NCI-H2227 treated with DMSO at 0.1 percent for 48 hours (cell line): Measurements from ENCODE around the gene IFNL4.
A peak's percentile ranks its signal among the peaks of the same experiment; 100 is the strongest.
"Not testable (repeated sequence)": the region's sequence is repeated elsewhere in the genome, so short reads cannot be mapped to it uniquely, and the experiment has no call there.

ENCODE experiments used
- DNase-seq: peaks from one replicate; lab custom pipeline; 2025; lab: John Stamatoyannopoulos, UW

IFNL4 gene

DNA sequence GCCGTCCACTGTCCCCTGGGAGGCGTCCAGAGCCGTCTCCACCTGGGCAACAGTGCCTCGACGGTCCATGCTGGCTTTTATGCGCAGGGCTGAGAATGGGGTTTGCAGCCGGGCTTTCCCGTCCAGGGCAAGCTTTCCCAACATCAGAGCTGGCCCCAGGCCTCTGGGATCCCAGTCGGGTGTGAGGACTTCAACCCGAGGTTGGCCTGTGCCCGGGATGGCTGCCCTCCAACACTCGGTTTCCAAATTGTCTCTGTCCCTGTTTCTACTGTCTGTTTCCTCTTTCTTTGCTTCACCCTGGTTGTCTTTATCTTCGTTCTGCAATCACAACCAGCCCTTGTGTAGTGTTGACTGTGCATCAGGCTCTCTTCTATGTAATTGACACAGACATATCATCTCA is at the start of gene IFNL4:
Gene IFNL4, minus strand, starts transcription at position 51 of the 400 bp plus-strand sequence.
- DNase-seq, result no peak

- DNase-seq, result no peak
Measured at GRCh38 chr19:39297931-39298634, 49.4 kb upstream of the IFNL4 start.

DNA sequence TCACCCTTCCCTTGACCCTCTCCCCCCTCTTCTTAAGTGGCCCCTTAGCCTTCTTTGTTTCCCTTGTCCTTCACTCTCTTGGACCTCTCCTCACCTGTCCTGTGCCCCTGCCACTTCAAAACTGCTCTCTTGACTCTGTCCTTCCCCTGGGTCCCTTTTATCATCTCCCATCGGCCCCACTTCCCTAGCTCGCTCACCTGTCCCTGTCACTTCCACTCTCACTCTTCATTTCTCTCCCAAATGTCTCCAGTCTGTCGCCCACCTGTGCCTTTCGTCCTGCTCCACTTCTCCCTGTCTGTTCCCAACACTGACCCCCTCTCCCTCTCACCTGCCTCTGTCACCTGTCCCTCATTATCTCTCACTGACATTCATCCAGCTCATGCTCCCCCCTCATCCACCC is 48.2 kb upstream of the IFNL4 start:
- DNase-seq, result no peak

GRCh38 chr19:39296055-39296645 is 47.5 kb upstream of the IFNL4 start, which contains the start of gene IFNL1:
TSS of gene IFNL1 (plus strand) at chr19:39296407. CDS start at chr19:39296422, 15 bp downstream.
- no peak for DNase-seq

GRCh38 chr19:39293394-39293793 is 44.7 kb upstream of the IFNL4 start:
- DNase-seq, result no peak

DNA sequence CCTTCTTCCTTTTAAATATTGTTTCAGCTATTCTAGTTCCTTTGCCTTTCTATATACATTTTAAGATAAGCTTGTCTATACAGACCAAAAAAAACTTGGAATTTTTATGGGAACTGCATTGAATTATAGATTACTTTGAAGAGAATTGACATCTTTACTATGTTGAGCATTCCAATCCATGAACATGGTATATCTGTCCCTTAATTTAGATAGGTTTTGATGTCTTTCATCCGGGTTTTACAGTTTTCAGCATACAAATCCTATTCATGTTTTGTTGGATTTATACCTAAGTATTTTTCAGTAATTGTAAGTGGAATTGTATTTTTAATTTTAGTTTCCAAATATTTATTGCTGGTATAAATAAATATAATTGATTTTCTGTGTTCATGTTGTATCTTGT is 35.4 kb upstream of the IFNL4 start:
- DNase-seq, result no peak

DNA sequence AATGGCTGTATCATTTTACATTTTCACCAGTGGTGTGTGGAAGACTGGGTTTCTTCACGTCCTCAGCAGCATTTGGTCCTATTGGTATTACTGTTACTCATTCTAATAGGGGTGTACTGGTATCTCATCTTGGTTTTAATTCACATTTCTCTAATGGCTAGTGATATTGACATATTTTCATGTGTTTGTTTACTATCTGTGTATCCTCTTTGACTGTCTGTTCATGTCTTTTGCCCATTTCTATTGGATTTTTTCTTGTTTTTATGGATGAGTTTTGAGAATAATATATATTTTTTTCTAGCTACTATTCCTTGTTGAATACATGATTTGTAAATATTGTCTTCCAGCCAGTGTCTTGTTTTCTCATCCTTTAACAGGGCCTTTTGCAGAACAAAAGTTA is 33.4 kb upstream of the IFNL4 start:
- DNase-seq, result no peak

GRCh38 chr19:39277598-39277997 is 28.9 kb upstream of the IFNL4 start:
- DNase-seq, result no peak

- DNase-seq, result no peak
Measured at GRCh38 chr19:39276740-39277139, 28.1 kb upstream of the IFNL4 start.

DNA sequence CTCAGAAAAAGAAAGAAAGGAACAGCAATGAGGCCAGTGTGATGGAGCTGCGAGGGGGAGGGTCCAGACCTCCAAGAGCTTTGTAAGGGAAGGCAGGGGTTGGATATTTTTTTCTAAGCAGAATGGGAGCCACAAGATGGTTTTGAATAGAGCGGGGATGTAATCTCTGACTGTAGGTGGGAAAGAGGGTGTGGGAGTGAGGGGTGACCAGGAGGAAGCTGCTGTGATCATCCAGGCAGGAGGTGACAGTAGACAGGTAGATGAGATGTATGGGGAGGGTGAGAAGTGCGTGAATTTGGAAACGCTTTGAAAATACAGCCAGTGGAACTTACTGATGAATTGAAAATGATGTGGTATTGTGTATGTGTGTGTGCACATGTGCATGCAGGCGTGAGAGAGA is 26.9 kb upstream of the IFNL4 start:
- DNase-seq, result no peak

GRCh38 chr19:39273859-39274258 is 25.2 kb upstream of the IFNL4 start:
- DNase-seq, result not testable (repeated sequence)

DNA sequence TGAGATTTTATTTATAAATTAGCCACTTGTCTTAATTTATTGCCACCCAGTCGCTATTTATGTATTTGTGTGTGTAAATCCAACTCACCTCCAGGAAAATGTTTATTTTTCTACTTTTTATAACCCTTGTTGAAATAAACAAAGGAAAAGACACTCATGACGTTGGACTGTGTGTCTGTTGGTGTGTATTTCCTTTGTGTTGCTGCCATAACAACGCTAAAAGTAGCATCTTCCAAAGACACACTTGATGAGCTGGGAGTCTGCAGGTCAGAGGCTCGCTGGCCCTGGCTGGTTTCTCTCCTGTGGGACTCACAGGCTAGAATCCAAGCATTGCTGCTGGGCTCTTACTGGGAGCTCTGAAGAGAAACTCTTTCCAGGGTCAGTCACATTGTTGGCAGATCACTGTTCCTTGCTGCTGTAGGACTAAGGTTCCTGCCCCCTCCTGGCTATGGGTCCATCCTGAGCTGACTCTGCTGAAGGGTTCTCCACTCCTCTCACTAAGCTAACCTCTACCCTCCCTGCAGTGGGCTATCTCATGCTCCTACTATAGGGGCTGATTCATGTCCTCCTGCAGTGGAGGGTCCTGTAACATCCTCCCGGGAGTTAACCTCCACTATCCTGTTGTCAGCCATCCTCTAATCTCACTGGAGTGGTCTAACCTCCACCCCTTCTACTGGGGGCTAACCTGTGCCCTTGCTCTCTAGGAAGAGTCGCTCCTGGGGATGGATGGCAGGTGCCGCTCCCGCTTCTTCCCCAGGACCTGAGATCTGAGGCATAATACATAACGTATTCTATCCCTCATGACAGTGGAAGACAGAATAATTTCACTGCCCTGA is 21.6 kb upstream of the IFNL4 start:
- DNase-seq, result peak; percentile 62

DNA sequence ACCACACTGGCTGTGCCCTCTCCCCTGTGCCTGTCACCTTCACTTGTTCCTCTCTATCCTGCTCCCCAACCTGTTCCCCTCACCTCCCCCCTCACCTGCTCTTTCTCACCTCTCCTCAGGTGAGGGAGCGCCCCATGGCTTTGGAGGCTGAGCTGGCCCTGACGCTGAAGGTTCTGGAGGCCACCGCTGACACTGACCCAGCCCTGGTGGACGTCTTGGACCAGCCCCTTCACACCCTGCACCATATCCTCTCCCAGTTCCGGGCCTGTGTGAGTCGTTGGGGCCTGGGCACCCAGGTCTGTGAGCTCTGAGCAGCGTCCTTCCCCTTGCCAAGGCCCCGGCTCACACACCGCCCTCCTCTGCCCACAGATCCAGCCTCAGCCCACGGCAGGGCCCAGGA is 20.7 kb upstream of the IFNL4 start:
- DNase-seq, result not testable (repeated sequence)

DNA sequence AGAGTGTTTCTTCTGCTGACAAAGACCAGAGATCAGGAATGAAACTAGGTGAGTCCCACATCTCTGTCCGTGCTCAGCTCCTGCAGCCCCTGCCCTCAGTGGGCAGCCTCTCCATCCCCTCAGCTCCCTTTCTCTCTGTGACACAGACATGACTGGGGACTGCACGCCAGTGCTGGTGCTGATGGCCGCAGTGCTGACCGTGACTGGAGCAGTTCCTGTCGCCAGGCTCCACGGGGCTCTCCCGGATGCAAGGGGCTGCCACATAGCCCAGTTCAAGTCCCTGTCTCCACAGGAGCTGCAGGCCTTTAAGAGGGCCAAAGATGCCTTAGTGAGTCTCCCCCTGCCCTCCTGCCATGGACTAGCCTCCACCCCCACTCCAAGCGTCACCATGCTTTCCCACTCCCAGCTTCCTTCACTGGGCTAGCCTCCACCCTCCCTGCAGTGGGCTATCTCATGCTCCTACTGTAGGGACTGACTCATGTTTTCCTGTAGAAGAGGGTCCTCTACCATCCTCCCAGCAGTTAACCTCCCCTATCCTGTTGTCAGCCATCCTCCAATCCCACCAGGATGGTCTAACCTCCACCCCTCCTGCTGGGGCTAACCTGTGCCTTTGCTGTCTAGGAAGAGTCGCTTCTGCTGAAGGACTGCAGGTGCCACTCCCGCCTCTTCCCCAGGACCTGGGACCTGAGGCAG is 20.0 kb upstream of the IFNL4 start:
- DNase-seq, result not testable (repeated sequence)

DNA sequence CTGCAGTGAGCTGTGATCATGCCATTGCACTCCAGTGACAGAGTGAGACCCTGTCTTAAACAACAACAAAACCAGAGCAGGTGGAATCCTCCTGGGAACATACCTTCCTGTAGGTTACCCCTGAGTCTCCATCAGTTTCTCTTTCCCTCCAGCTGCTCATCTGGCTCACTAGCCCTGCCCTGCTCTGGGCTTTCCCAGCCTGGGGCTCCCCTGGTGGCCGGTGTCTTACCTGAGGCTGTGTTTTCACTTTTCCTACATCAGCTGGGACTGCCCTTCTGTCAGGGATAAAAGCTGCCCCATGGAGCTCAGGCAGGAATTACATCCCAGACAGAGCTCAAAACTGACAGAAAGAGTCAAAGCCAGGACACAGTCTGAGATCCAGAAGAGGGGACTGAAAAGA is 19.4 kb upstream of the IFNL4 start, which contains the start of gene IFNL2:
Gene IFNL2, plus strand, starts transcription at position 312 of the 400 bp plus-strand sequence. CDS start 173 bp downstream, outside the sequence.
- DNase-seq, result not testable (repeated sequence)

GRCh38 chr19:39265321-39265916 is 16.8 kb upstream of the IFNL4 start:
- DNase-seq, result no peak

DNA sequence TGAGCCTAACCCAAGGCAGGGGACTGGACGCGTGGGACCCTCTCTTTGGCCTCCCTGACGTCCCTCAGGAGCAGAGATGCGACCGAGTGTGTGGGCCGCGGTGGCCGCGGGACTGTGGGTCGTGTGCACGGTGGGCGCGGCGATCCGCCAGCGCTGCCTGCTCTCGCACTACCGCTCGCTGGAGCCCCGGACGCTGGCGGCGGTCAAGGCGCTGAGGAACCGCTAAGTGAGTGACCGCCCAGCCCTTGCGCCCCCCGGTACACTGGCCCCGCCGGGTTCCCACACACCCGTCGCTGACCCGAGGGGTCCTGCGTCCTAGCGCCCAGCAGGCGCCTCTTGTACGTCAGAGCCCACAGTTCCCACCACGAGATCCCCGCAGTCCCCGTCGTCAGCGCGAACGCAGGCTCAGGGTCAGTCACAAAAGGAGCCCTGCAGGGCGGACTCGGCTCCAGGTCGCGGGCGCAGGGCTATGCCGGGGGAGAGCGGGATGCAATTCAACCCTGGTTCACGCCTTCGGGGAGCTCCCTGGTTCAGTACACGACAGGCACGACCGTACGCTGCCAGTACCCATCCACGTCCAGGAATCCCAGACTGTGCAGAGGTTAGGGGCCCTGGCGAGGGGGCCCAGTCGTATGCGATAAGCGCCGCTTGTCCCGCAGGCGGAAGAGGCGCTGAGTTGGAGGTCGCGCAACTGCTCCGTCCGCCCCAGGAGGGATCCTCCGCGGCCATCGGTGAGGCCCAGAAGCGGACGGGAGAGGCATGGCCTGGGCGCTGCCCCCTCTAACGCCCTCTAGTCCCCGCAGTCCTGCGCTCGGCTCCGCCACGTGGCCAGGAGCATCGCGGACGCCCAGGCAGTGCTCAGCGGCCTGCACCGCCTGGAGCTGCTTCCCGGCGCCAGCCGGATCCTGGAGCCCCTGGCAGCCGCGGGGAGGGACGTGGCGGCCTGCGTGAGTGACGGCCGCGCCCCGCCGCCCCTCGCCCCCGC is 15.9 kb upstream of the IFNL4 start:
- DNase-seq, result no peak

DNA sequence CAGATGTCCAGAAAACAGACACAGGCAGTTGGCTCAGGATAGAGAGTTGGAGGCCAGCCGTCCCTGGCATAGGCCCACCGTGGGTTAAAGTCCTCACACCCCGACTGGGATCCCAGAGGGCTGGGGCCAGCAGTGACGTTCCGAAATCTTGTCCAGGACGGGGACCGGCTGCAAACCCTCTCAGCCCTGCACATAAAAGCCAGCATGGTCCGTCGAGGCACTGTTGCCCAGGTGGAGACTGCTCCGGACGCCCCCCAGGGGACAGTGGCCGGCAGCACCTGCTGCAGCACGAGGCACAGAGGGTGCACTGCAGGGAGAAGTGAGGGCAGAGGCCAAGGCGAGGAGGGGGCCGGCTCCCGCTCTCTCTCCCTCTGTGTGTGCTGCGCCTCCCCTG is 15.3 kb upstream of the IFNL4 start:
- DNase-seq, result no peak

DNA sequence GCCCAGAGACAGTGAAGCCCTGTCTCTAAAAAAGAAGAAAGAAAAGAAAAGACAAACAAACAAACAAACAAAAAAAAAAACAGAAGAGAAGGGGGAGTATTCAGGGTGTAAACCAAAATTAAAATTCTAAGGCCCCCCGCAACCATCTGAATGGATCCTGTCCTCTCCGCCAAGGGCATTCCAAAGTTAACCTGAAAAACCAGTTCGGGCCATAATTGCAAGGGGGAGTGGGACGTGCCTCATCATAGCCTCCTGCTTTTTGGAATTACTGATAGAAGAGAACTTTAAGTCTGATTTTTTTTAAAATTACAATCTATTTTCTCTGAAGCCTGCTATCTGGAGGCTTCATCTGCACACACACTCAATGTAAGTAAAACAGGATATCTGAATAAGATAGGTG is 13.8 kb upstream of the IFNL4 start:
- no peak for DNase-seq

GRCh38 chr19:39261704-39262103 is 13.0 kb upstream of the IFNL4 start:
- DNase-seq, result no peak

DNA sequence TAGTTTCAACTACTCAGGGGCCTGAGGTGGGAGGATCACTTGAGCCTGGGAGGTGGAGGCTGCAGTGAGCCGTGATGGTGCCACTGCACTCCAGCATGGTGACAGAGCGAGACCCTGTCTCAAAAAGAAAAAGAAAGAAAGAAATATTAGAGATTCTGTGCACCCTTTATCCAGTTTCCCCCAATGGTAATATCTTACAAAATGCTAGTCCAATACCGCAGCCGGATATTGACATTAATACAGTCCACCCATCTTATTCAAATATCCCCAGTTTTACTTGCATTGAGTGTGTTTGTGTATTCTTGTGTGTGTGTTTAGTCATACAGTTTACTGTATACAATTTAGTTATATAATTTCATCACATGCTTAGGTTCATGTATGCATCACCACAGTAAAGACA is 8.6 kb upstream of the IFNL4 start:
- no peak for DNase-seq
